ENCODE measurements around the gene CAMP.
A peak's percentile ranks its signal among the peaks of the same experiment; 100 is the strongest.

CAMP gene

GRCh38 chr3:48186631-48187300 is 36.5 kb upstream of the CAMP start:
- TF ChIP-seq CTCF (IDR thresholded peaks at IDR 0.05; ENCODE audit: low read depth, low read length) = no peak
- no peak for DNase-seq (ENCODE audit: extremely low read depth, low read depth)

- no peak for TF ChIP-seq CTCF (IDR thresholded peaks at IDR 0.05; ENCODE audit: low read depth, low read length)
These were observed 36.1 kb upstream of the CAMP start for GRCh38 chr3:48187301-48187578.

DNA sequence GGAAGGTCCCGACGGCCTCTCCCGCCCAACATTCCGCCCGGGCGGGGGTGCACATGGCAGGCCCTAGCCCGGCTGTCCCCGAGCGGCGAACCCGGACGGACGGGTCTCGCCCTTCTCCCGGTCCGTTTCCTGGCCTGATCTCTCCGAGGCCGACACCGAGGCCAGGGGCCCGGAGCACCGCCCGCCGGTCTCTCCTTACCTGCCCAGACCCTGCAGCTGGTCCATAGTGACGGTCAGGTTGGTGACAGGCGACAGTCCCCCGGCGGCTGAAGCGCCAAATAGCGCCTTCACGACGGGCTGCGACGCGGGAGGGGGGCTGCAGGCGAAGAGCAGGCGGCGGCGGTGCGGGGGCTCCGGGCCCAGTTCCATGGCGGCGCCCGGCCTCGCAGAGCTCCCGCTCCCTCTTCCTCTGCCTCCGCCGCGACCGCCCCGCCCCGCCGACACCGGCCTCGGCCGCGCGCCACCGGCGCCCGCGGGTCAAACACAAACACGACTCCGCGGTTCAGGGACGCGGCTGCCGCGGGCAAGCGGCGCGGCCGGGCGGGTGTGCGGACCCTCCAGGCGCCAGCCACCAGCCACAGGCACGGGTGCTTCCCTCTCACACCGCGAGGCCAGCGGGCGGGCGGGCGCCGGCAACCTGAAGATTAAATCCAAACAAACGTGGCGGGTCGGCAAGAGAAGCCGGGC is 35.6 kb upstream of the CAMP start:
- no peak for TF ChIP-seq CTCF (IDR thresholded peaks at IDR 0.05; ENCODE audit: low read depth, low read length)
- DNase-seq (ENCODE audit: extremely low read depth, low read depth) = no peak

More at GRCh38 chr3:48187301-48187578, 36.1 kb upstream of the CAMP start:
- no peak for DNase-seq (ENCODE audit: extremely low read depth, low read depth)

DNA sequence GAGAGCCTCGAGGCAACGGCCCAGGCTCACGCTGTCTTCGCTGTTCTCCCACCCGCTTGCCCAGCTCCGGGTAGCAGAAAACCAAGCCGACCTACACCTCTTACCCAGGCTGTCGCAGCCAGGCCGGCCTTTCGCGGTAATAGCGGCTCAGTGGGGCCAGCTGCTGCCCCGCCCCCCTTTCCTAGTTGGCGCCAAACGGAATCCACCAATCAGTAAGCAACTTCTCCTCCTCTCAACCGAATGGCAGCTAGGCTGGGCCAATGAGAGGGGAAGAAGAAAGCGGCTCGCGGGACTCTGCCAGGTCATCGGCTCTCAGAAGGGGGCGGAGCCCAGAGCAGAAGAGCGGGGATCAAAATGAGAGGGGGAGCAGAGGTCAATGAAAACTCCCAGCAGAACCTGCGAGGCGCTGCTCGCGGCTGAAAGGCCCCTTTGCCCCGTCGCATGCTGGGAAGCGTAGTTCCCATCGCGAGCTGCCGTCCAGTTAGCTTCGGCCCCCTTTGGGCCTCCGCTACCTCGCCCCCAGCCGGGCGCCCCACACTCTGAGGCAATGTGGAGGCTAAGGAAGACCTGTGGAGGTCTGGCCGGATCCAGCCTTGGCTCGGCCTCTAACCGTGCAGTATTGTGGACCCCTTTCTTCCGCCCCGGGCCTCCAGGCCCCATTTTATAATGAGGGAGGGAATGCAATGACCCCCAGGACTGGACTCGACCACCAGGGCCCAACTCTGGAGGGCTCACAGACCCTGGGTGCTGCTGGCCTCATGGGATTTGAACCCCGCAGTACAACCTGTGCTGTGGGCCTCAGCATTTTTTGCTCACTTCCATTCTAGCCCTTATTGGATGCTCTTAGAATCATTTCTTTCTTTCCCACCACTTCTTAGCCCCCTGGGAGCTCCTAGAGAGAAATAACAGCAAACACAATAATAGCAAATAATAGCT is 34.8 kb upstream of the CAMP start, which contains the start of gene CDC25A:
Gene CDC25A (minus strand): TSS at position 152 of the 936 bp plus-strand sequence. CDS start 470 bp downstream, outside the sequence.
- no peak for TF ChIP-seq CTCF (IDR thresholded peaks at IDR 0.05; ENCODE audit: low read depth, low read length)
- DNase-seq (ENCODE audit: extremely low read depth, low read depth) = peak; percentile 96

DNA sequence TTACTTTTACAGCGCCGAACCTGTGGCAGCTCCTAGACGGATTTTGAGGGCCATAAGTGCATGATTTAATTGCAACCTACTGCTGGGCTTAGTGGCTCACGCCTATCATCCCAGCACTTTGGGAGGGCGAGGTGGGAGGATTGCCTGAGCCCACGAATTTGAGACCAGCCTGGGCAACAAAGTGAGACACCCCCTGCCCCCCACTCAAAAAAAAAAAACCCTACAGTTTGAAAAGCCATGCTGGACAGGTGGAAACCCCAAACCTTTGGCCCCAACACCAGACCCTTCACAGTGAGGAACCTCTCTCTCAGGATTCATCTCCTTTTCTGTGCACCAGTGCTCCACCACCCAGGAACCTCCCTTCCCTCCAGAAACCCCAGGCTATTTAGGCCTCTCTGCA is 34.0 kb upstream of the CAMP start:
- no peak for DNase-seq (ENCODE audit: extremely low read depth, low read depth)
- no peak for TF ChIP-seq CTCF (IDR thresholded peaks at IDR 0.05; ENCODE audit: low read depth, low read length)

DNA sequence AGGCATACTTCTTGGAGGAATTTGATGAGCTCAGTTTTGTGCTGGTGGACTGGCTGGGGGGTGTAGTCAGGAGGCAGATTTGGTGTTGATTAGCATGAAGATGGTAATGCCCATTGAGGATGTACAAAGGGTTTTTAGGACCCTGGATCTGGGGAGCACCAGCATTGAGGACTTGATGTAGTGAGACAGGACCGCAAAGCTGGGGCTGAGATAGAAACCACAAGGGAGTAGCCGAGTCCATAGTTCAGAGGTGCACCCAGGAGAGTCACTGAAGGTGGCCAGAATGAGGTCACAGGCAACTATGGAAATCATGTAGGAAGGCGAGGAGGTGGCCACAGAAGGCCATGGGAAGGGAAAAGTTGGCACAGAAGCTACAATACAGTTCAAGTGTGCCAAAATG is 32.4 kb upstream of the CAMP start:
- no peak for TF ChIP-seq CTCF (IDR thresholded peaks at IDR 0.05; ENCODE audit: low read depth, low read length)

More for the DNA sequence above, 32.4 kb upstream of the CAMP start:
- DNase-seq (ENCODE audit: extremely low read depth, low read depth) = no peak
